GM12801 (cell line): ENCODE results near the gene HMGN1.

Experiments
- CTCF ChIP-seq: IDR thresholded peaks from one replicate; pipeline ENCODE4 v1.5.1; 2011; ENCODE audit warnings: control low read depth; ENCODE audit not compliant: insufficient read length; ENCODE audit errors: extremely low read depth

HMGN1 gene

DNA sequence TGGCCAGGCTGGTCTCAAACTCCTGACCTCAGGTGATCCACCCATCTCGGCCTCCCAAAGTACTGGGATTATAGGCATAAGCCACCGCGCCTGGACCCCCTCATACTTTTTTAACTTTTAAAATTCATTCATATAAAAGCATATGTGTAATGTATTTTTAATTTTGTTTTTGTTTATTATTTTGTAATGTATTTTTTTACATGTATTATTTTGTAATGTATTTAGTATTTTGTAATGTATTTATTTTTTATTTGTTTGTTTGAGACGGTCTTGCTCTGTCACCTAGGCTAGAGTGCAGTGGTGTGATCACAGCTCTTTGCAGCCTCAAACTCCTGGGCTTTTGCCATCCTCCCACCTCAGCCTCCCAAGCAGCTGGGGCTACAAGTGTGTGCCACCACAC lies 23.4 kb downstream of the HMGN1 start:
- TF ChIP-seq CTCF: no peak

DNA sequence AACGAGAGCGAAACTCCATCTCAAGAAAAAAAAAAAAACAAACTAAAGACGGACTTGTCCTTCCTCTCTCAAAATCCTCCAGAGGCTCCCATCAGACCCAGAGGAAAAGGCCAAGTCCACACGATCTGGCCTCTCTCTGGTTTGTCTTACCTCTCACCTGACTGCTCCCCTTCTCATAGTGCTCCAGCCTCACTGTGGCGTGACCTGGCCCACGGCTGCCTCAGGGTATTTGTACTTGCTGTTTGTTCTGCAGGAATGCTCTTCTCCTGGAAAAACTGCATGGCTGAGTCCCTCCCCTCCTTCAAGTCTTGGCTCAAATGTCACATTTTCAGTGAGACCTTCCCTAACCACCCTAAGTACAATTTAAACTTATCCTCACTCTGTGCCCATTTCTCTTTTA lies 27.5 kb downstream of the HMGN1 start:
- TF ChIP-seq CTCF: no peak

DNA sequence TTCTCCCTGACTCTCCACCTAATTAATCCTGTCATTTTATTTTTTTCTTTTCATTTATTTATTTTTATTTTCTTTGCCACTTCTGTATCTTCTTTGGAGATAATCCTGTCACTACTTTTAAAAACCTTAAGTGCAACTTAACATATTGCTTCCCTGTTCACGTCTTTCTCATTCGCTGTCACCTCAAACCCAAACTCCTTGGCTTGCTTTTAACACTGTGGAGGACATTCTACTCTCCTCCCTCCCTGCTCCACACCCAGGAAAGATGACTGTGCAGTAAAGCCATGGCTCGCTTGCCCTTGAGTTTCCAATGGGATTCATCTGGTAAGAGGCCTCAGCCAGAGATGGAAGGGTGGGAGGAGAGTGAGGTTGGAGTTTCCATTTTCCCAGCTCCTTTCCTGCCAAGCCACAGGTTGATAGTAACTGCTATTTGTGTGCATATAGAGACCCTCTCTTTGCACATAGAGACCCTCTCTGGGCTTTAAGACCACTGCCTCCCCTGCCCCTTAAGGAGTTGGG lies 29.0 kb downstream of the HMGN1 start:
- no peak for TF ChIP-seq CTCF

GRCh38 chr21:39319251-39319756 lies 29.6 kb downstream of the HMGN1 start:
- TF ChIP-seq CTCF: no peak

DNA sequence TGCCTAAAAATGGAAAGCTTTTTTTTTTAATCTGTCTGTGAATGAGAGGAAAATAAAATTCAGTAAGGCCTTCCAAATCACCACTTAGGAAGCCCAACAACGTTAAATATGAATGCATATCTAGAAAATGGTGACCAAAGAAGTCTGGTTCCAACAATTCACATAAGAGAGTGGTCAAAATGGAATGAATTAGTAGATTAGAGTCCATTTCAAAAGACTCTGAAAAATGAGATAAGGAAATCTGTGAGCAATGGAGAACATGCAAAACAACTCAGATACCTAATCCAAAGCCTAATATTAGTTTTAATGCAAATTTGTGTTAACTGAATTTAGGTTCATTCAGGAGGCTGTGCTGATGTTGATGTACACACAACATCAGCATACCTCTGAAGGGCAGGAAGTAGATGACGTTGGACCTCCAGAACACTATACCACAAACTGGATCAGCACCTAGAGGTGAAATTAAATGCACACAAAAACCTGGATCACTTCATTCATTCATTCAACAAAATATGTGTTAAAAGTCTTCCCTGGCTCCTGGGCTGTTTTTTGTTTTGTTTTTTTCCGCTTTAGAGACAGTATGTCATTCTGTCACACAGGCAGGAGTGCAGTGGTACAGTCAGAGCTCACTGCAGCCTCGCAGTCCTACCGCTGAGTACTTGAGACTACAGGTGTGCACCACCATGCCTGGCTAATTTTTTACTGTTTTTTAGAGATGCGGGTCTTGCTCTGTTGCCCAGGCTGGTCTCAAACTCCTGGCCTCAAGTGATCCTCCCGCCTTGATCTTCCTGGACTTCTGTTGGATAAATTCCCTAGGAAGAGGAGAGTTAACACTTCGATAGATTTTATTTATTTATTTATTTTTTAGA lies 30.6 kb downstream of the HMGN1 start:
- no peak for TF ChIP-seq CTCF

GRCh38 chr21:39317134-39318090 lies 31.5 kb downstream of the HMGN1 start:
- TF ChIP-seq CTCF: no peak

GRCh38 chr21:39316729-39317128 lies 32.2 kb downstream of the HMGN1 start:
- TF ChIP-seq CTCF: no peak
